Stimulated activated CD8-positive, alpha-beta memory T cell treated with anti-CD3 and anti-CD28 coated beads, Interleukin-12 subunit alpha, Interleukin-12 subunit beta, amount 100 ng/mL, for 24 hours (primary cell): ENCODE measurements around the gene RASSF4.
A peak's percentile ranks its signal among the peaks of the same experiment; 100 is the strongest.

Experiments used
- DNase-seq: peaks from one replicate; pipeline ENCODE4 v3.0.0-alpha.2; 2020; ENCODE audit errors: extremely low read depth

RASSF4 gene

GRCh38 chr10:44928462-44928861, 31.1 kb upstream of the RASSF4 start:
- DNase-seq: no peak

GRCh38 chr10:44929356-44930255, 30.0 kb upstream of the RASSF4 start:
- no peak for DNase-seq

GRCh38 chr10:44930904-44931620, 28.5 kb upstream of the RASSF4 start:
- DNase-seq: no peak

- DNase-seq: no peak
Observed at GRCh38 chr10:44931621-44932516, 27.7 kb upstream of the RASSF4 start.

DNA sequence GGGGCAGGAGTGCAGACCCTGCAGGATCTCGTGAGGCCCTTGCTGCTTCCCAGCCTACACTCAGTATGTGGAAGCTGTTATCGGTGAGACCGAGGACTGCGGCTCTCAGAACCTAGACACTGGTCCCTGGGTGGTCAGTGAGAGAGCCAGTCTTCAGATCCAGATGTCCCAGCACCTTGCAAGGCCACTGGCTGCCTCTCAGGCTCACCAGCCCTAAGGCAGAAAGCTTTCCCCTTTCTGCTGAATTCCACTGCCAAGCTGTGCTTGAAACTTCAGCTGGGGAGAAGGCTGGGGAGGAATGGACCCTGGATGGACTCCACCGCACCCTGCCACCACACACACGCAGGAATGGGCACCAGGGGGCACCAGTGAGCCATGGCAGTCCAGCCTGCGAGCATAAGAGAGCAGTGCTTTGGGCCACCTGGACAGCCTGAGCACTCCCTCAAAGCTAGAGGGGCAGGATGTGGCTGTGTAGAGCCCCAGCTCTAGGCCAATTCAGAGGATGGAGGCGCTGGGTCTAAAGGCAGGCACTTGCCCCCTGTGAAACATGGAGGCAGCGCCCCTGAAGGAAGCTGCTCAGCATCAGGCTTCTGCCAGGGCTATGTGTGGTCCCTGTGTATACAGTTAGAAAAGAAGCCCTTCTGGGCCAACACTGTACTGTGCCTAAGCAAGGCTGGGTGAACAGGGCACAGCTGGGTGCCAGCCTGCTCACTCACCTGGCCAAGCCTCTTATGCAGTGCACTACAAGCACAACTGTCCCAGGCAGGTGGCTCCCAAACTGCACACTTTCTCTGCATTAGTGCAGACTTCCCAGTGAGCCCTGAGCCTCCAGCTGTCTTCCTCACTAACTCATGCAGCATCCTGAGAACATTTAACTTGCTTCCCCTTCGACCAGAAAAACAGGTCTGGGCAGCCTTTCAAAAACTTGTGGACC, 26.8 kb upstream of the RASSF4 start:
- peak; percentile 45 for DNase-seq

GRCh38 chr10:44933451-44934321, 25.9 kb upstream of the RASSF4 start:
- DNase-seq: no peak

DNA sequence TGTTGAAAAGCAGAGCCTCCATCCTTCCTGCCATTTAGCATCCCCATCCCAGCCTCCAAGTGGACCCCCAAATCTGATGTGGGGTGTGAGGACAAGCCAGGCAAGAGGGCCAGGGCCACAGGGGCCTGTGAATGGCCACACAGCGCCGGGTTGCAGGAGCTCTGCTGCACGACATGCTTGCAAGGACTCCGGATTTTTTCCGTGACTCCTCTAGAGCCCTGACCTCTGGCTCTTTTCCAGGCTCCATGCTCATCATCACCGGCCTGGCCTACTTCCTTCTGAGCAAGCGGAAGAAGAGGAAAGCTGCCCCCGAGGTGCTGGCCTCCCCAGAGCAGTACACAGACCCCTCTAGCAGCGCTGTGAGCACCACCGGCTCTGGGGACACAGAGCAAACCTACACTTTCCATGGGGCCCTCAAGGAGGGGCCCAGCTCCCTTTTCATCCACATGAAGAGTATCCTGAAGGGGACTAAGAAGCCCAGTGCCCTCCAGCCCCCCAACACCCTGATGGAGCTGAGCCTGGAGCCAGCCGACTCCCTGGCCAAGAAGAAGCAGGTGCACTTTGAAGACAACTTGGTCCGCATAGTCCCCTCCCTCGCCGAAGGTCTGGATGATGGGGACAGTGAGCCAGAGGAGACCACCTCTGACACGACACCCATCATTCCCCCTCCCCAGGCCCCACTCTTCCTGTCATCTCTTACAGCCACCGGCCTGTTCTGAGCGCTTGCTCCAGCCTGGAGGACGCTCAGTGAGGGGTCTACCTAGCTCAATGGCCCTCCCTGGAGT, 25.0 kb upstream of the RASSF4 start:
- no peak for DNase-seq

DNA sequence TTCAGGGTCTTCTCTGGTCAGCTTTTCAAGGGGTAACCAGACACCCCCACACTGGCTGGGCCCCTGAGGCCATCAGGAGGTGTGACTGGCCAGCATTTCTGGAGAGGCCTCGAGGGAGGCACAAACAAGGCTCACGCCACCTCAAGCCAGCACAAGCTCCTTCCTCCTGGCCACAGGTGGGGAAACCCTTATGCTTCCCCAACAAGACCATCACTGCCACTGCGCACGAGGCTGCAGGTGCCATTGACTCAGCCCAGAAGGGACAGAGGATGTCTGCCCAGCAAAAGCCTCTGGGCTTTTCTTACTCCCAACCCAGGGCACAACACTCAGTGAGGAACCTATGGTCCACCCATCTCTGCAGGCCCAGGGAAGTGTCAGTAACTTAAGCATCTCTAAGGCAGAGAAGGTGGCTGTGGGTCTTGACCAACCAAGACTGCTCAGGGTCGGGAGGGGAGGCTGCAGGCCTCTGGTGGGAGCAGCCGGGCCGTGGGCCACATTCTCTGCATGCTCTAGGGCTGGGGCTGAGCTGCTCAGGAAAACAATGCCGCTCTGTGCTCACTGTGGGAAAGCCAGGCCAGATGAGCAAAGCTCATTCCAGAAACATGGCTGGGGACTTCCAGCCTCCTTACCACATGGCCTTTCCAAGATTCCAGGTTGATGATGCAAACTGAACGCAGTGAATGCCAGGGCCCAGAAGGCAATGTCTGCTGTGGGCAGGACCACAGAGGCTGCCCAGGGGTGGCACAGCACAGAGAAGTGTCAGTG, 24.2 kb upstream of the RASSF4 start:
- no peak for DNase-seq

- no peak for DNase-seq
Observed at GRCh38 chr10:44935966-44936295, 23.7 kb upstream of the RASSF4 start.

- DNase-seq: no peak
Observed at GRCh38 chr10:44936314-44936975, 23.2 kb upstream of the RASSF4 start.

- no peak for DNase-seq
Observed at GRCh38 chr10:44937196-44938005, 22.2 kb upstream of the RASSF4 start.

GRCh38 chr10:44938956-44939355, 20.6 kb upstream of the RASSF4 start:
- no peak for DNase-seq

DNA sequence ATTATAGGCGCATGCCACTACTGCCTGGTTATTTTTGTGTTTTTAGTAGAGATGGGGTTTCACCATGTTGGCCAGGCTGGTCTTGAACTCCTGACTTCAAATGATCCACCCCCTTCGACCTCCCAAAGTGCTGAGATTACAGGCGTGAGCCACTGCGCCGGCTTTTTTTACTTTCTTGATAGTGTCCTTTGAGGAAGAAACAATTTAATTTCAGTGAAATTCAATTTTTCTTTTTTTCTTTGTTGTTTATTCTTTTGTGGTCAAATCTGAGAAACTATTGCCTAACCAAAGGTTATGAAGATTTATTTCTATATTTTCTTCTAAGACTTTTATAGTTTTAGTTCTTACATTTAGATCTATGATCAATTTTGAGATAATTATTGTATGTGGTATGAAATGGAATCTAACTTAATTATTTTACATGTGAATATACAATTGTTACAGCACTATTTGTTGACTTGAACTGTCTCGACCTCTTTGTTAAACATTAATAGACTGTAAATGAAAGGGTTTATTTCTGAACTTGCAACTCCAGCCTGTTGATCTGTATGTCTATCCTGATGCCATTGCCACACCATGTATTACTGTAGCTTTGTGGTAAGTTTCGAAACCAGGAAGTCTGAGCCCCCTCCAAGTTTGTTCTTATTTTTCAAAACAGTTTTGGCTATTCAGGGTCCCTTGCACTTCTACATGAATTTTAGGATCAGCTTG, 19.8 kb upstream of the RASSF4 start:
- no peak for DNase-seq

DNA sequence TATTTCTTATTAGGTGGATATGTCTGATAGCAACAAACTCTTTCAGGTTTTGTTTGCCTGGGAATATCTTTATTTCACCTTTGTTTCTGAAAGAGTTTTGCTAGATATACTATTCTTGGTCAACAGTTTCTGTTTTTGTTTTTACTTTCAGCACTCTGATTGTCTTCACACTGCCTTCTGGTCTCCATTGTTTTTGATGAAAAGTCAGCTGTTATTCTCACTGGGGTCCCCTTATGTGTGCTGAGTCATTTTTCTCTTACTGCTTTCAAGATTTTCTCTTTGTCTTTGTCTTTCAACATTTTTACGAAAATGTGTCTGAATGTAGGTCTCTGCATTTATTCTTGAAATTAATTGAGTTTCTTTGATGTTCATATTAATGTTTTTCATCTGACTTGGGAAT, 15.2 kb upstream of the RASSF4 start:
- no peak for DNase-seq

DNA sequence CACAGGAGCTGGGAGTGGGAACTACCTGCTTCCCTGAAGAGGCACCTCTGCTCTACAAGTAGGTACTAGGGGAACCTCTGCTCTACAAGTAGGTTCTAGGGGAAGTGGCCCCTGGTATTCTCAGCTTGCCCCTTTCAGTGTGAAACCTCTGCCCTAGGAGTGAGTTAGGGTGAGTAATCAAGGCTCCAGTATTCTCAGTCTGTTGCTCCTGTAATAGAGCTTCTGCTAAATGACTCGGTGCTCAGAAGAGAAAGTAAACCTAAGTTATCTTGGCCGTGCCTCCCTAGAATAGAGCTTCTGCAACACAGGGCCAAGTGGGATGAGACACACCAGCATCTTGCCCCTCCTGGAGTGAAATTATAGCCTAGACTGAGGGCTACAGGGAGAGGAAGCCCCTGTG, 13.4 kb upstream of the RASSF4 start:
- DNase-seq: no peak

DNA sequence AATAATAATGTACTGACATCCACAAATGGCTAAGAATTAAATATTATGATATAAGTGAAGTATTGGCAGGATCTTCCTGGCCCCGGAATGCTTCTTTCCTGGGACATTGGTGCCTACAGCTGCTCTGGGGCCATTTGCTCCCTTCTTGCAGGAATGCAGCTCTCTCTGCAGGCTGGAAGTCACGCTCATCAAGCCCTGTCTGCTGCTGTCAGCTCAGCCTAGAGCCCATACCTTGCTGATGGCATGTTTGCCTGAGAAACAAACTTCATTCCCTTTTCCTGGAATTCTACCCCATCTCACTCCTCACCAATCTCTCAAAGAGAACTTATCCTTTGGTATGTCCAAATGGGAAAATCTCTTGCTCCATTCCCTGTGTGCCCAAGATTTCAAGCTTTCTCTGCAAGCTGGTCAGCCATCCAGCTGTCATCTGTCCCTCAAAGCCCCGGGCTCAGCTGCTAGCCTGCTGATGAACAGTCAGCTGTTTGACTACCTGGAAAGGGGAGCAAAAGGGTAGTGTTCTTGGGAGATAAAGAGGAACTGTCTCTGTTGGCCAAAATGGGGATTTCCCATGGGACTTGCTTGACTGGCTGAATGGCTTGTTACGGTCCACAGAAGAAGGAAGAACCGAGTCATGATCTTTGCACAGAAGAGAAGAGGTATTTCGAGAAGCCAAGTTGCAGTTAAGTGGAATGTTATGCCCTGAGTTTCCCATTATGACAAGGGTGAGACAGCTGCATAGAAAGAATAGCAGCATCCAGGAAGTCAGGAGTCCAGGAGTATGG, 12.0 kb upstream of the RASSF4 start:
- DNase-seq: no peak
